ENCODE data around the gene ASIC2. TPM values are rescaled to one million over a fixed set of nuclear protein-coding genes. Genes with fewer than 3 reads are reported as not detected.
A peak's percentile ranks its signal among the peaks of the same experiment; 100 is the strongest.

ASIC2 gene
- total RNA-seq, 1 experiment from 2014 or later, result 0.11 TPM

DNA sequence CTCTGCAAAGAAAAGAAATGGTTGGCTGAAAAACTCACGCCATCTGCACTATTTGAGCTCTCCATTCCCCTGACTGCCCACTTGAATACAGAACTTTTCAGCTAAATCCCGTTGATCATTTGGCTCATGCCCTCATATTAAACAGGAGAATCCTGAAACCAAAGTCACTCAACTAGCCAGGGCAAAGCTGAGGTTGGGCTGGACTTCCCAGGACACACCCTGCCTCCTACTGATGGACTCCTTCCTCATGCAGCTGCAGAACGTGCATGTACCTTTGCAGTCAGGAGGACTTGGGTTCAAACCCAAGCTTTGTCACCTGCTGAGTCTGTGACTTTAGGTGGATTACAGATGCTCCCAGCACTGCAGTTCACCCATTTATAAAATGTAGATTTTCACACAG, 7.7 kb downstream of the ASIC2 start:
- POLR2A ChIA-PET (ENCODE audit: unreplicated experiment), result no interaction called here

DNA sequence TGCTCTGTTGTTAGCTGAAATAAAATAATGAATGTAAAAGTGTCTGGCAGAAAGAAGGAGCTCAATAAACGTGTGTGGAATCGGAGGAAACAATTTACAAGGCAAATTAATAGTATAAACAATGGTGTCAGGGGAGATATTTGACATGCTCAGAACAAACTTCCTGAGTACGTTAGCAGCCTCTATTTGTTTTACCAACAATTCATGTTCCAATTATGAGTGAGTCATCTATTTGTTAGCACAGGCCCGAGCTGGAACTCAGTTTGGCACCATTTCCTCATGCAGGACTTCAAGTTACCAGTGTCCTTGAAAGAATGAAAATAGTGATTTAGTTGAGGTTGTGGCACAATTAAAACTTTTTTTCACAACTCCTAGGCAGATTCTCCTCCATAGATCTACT, 9.1 kb downstream of the ASIC2 start:
- Histone ChIP-seq H3K27ac (ENCODE audit: low read length) (peak overlapping the region; percentile 86), H3F3A (ENCODE audit: low read length, unreplicated experiment) (no peaks in the 10 kb centered on the region), H3K27me3 (ENCODE audit: low read length) (no peaks in the 10 kb centered on the region), H3K36me3 (ENCODE audit: low read depth, low read length) (no peaks in the 10 kb centered on the region), H3K4me2 (ENCODE audit: low read length) (peak overlapping the region; percentile 72), H2AFZ (ENCODE audit: low read length) (no peak overlapping the region), H3K9me3 (ENCODE audit: low read length) (no peaks in the 10 kb centered on the region), H3K4me1 (ENCODE audit: insufficient read depth, low read length) (peaks cover 24% of the 10 kb centered on the region), H3K9me2 (replicated peaks; ENCODE audit: low read length) (no peaks in the 10 kb centered on the region), H3K79me2 (ENCODE audit: low read length) (no peaks in the 10 kb centered on the region), H4K20me1 (ENCODE audit: low read length) (no peaks in the 10 kb centered on the region), H3K9ac (ENCODE audit: low read length) (peak overlapping the region; percentile 31; the same call in 1 of the 2 replicates), H3K4me3 (ENCODE audit: low read length) (peak overlapping the region; percentile 30; the same call in 1 of the 2 replicates)
- DNase-seq (peak; percentile 81), ATAC-seq (peak; percentile 84)
- no TSS peak for BruUV-seq (replicated peaks)
- intact Hi-C loops (cut with micrococcal nuclease), result no loop called here
- ChIA-PET POLR2A (ENCODE audit: unreplicated experiment) (no interaction called here), CTCF (no interaction called here)
- TF ChIP-seq EZH2 (IDR thresholded peaks at IDR 0.05; ENCODE audit: low read length, unreplicated experiment) (no peak), EZH2phosphoT487 (IDR thresholded peaks at IDR 0.05; ENCODE audit: borderline replicate concordance, low read length) (no peak)
- TF ChIP-seq, protein P1, sequence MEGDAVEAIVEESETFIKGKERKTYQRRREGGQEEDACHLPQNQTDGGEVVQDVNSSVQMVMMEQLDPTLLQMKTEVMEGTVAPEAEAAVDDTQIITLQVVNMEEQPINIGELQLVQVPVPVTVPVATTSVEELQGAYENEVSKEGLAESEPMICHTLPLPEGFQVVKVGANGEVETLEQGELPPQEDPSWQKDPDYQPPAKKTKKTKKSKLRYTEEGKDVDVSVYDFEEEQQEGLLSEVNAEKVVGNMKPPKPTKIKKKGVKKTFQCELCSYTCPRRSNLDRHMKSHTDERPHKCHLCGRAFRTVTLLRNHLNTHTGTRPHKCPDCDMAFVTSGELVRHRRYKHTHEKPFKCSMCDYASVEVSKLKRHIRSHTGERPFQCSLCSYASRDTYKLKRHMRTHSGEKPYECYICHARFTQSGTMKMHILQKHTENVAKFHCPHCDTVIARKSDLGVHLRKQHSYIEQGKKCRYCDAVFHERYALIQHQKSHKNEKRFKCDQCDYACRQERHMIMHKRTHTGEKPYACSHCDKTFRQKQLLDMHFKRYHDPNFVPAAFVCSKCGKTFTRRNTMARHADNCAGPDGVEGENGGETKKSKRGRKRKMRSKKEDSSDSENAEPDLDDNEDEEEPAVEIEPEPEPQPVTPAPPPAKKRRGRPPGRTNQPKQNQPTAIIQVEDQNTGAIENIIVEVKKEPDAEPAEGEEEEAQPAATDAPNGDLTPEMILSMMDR (conservative IDR thresholded peaks at IDR 0.05; ENCODE audit: low read depth, low read length), result no peak

More for the DNA sequence above, 7.7 kb downstream of the ASIC2 start:
- Histone ChIP-seq H2AFZ (ENCODE audit: low read length) (no peak overlapping the region), H3K36me3 (ENCODE audit: low read depth, low read length) (no peaks in the 10 kb centered on the region), H3K79me2 (ENCODE audit: low read length) (no peaks in the 10 kb centered on the region), H3K4me1 (ENCODE audit: insufficient read depth, low read length) (peaks cover 24% of the 10 kb centered on the region), H3K9ac (ENCODE audit: low read length) (no peak overlapping the region), H4K20me1 (ENCODE audit: low read length) (no peaks in the 10 kb centered on the region), H3K27me3 (ENCODE audit: low read length) (no peaks in the 10 kb centered on the region), H3F3A (ENCODE audit: low read length, unreplicated experiment) (no peaks in the 10 kb centered on the region), H3K9me2 (replicated peaks; ENCODE audit: low read length) (no peaks in the 10 kb centered on the region), H3K4me3 (ENCODE audit: low read length) (no peak overlapping the region), H3K27ac (ENCODE audit: low read length) (no peak overlapping the region), H3K4me2 (ENCODE audit: low read length) (no peak overlapping the region), H3K9me3 (ENCODE audit: low read length) (no peaks in the 10 kb centered on the region)
- TF ChIP-seq, protein P1 (conservative IDR thresholded peaks at IDR 0.05; ENCODE audit: low read depth, low read length), result no peak
- no peak for TF ChIP-seq EZH2phosphoT487 (IDR thresholded peaks at IDR 0.05; ENCODE audit: borderline replicate concordance, low read length)
- TF ChIP-seq EZH2 (IDR thresholded peaks at IDR 0.05; ENCODE audit: low read length, unreplicated experiment), result no peak
- DNase-seq, result no peak
- intact Hi-C loops (cut with micrococcal nuclease), result no loop called here
- no peak for ATAC-seq
- no TSS peak for BruUV-seq (replicated peaks)
- CTCF ChIA-PET, result no interaction called here

DNA sequence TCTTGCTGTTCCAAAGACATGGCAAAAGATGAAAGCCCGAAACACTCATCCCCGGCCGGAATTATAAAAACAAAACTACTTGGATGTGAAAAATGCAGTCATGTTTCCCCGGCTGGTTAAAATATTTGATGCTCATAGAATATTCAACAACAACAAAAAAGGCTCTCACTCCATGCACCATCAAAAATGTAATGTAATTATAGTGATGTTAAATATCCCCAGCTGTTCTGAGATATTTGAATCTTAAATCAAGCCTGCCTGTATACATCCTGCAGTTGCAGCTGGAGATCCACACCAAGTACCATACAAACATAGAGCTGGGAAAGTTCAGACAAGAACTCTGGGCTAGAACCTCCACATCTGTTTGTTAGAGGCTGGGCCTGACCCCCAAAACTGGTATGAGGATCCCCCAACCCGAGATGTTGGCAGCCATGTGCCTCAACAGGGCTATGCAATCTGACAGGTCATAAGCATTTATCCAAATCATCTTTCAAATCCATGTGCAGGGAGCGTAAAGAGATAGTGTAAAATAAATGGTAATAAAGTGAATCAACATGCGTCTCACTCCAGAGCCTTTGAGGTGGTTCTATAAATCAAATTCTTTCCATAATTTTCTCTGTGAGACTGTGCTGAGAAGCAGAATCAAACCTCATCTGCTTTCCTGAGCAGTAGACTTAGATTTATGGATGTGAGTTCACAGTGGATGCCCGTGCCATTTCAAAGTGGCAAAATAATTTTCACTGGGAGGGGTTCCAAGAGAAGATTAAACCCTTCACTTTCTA, 12.7 kb downstream of the ASIC2 start:
- TF ChIP-seq EZH2 (IDR thresholded peaks at IDR 0.05; ENCODE audit: low read length, unreplicated experiment), result no peak
- TF ChIP-seq, protein P1 (conservative IDR thresholded peaks at IDR 0.05; ENCODE audit: low read depth, low read length), result no peak
- ChIA-PET CTCF (no interaction called here), POLR2A (ENCODE audit: unreplicated experiment) (no interaction called here)
- Histone ChIP-seq H3K27ac (ENCODE audit: low read length) (no peak overlapping the region), H3K9ac (ENCODE audit: low read length) (no peak overlapping the region), H3K4me1 (ENCODE audit: insufficient read depth, low read length) (peaks cover 21% of the 10 kb centered on the region), H4K20me1 (ENCODE audit: low read length) (no peaks in the 10 kb centered on the region), H3K9me2 (replicated peaks; ENCODE audit: low read length) (no peaks in the 10 kb centered on the region), H3K36me3 (ENCODE audit: low read depth, low read length) (no peaks in the 10 kb centered on the region), H2AFZ (ENCODE audit: low read length) (no peak overlapping the region), H3K27me3 (ENCODE audit: low read length) (no peaks in the 10 kb centered on the region), H3F3A (ENCODE audit: low read length, unreplicated experiment) (no peaks in the 10 kb centered on the region), H3K4me2 (ENCODE audit: low read length) (no peak overlapping the region), H3K79me2 (ENCODE audit: low read length) (no peaks in the 10 kb centered on the region), H3K9me3 (ENCODE audit: low read length) (no peaks in the 10 kb centered on the region), H3K4me3 (ENCODE audit: low read length) (no peak overlapping the region)
- no peak for DNase-seq
- intact Hi-C loops (cut with micrococcal nuclease), result no loop called here
- ATAC-seq, result no peak
- no TSS peak for BruUV-seq (replicated peaks)
